HCT116 (cell line): ENCODE data around the gene ZFYVE1. TPM values are rescaled to one million over a fixed set of nuclear protein-coding genes. Genes with fewer than 3 reads are reported as not detected.

Experiments used
- ATAC-seq: fragments of 200-7000 bp; cut with Tn5 transposase; 2 replicates; pipeline ENCODE4 v1.9.1; 2020; ENCODE audit warnings: mild to moderate bottlenecking, moderate library complexity
- BruUV-seq: library from RNA; stranded (reverse); fragments of 400-500 nt; replicated peaks from 2 replicates; lab custom pipeline; 2021; lab: Mats Ljungman, UMichigan
- CTCF ChIA-PET: fragments of 300-600 bp; sonication (Branson Sonifier 250); formaldehyde crosslinking; loops from one replicate; lab custom pipeline; 2021; ENCODE audit warnings: antibody characterized with exemption; lab: Charles Lee
- POLR2A ChIA-PET: fragments of 300-600, 350-600 bp; sonication (Branson Sonifier 250); formaldehyde crosslinking; loops from one replicate; lab custom pipeline; 2021; ENCODE audit warnings: antibody characterized with exemption; lab: Charles Lee
- RAD21 ChIA-PET, 2 experiments: fragments of 300-600 bp; sonication (Branson Sonifier 250); formaldehyde crosslinking; loops; one replicate each; lab custom pipeline; 2023; ENCODE audit warnings: low total read pairs in 2 of 2; ENCODE audit not compliant: uncharacterized antibody in 2 of 2, unreplicated experiment in 2 of 2, low non-redundant PET in 1 of 2; lab: Charles Lee
- DNase-seq: peaks from one replicate; pipeline ENCODE4 v3.0.0-alpha.2; 2010; ENCODE audit warnings: low read depth, low spot score
- H2AFZ ChIP-seq: fragments of 200-600 bp; shearing (Covaris generic), sonication (generic); 2 replicates; pipeline ENCODE4 v1.6.1; 2017; ENCODE audit warnings: low read depth, mixed run types, mixed read lengths, antibody characterized with exemption, low read length; ENCODE audit not compliant: poor library complexity, severe bottlenecking
- H3K27ac ChIP-seq: 2 replicates; pipeline ENCODE4 v1.5.1; 2012; ENCODE audit warnings: low read depth, low read length
- H3K27me3 ChIP-seq: fragments of 200-600 bp; sonication (generic); 2 replicates; pipeline ENCODE4 v1.6.1; 2016; ENCODE audit warnings: mixed run types, low read length, mixed read lengths; ENCODE audit not compliant: insufficient read depth
- H3K36me3 ChIP-seq, 2 experiments: fragments of 200-500 bp in 1 of 2; fragments of 200-600 bp in 1 of 2; sonication (Bioruptor generic) in 1 of 2; sonication (generic) in 1 of 2; 2 replicates each; pipeline versions ENCODE4 v1.5.1 to v1.6.1; 2014 to 2016; ENCODE audit warnings: low read length in 2 of 2, inconsistent platforms in 1 of 2, mixed read lengths in 1 of 2, mixed run types in 1 of 2; ENCODE audit not compliant: insufficient read depth in 2 of 2, control insufficient read depth in 1 of 2
- H3K4me1 ChIP-seq, 2 experiments: fragments of 200-600 bp in 1 of 2; sonication (generic) in 1 of 2; 2 replicates each; pipeline versions ENCODE4 v1.5.1 to v1.6.1; 2012 to 2017; ENCODE audit warnings: low read length in 2 of 2, inconsistent platforms in 1 of 2, mild to moderate bottlenecking in 1 of 2, mixed read lengths in 1 of 2, mixed run types in 1 of 2, moderate library complexity in 1 of 2; ENCODE audit not compliant: insufficient read depth in 2 of 2, control insufficient read depth in 1 of 2
- H3K4me2 ChIP-seq: fragments of 200-600 bp; sonication (generic); 2 replicates; pipeline ENCODE4 v1.6.1; 2017; ENCODE audit warnings: mixed run types, low read length, mixed read lengths
- H3K4me3 ChIP-seq, 2 experiments: fragments of 200-600 bp in 1 of 2; sonication (generic) in 1 of 2; replicated peaks in 1 of 2; 2 replicates each; pipeline ENCODE4 v1.5.1; 2011 to 2016; ENCODE audit warnings: low read length in 2 of 2, control low read depth in 1 of 2, low read depth in 1 of 2, mild to moderate bottlenecking in 1 of 2, mixed read lengths in 1 of 2, mixed run types in 1 of 2
- H3K79me2 ChIP-seq: fragments of 200-600 bp; sonication (generic); 2 replicates; pipeline ENCODE4 v1.6.1; 2017; ENCODE audit warnings: mild to moderate bottlenecking, mixed run types, low read length, moderate library complexity, mixed read lengths; ENCODE audit not compliant: insufficient read depth
- H3K9ac ChIP-seq: fragments of 200-600 bp; sonication (generic); 2 replicates; pipeline ENCODE4 v1.6.1; 2016; ENCODE audit warnings: low read length, mixed read lengths
- H3K9me2 ChIP-seq: fragments of 200-600 bp; sonication (generic), shearing (Covaris generic); 2 replicates; pipeline ENCODE4 v1.6.1; 2017; ENCODE audit warnings: mixed run types, mild to moderate bottlenecking, moderate library complexity; ENCODE audit not compliant: insufficient read depth
- H3K9me3 ChIP-seq, 2 experiments: fragments of 200-500 bp in 1 of 2; fragments of 200-600 bp in 1 of 2; sonication (Bioruptor generic) in 1 of 2; sonication (generic) in 1 of 2; 2 replicates each; pipeline ENCODE4 v1.6.1; 2014 to 2017; ENCODE audit warnings: low read length in 2 of 2, mixed read lengths in 2 of 2, inconsistent platforms in 1 of 2, low read depth in 1 of 2, mild to moderate bottlenecking in 1 of 2, mixed run types in 1 of 2, moderate library complexity in 1 of 2; ENCODE audit not compliant: control insufficient read depth in 1 of 2, insufficient read depth in 1 of 2
- H4K20me1 ChIP-seq: fragments of 200-600 bp; sonication (generic), shearing (Covaris generic); 2 replicates; pipeline ENCODE4 v1.6.1; 2017; ENCODE audit warnings: mixed run types, mild to moderate bottlenecking, moderate library complexity; ENCODE audit not compliant: insufficient read depth
- ATF3 ChIP-seq: IDR thresholded peaks from 2 replicates; pipeline ENCODE4 v1.6.1; 2012
- CEBPB ChIP-seq: IDR thresholded peaks from 2 replicates; pipeline ENCODE4 v1.6.1; 2012; ENCODE audit warnings: low read depth
- EZH2 ChIP-seq: fragments of 200-600 bp; sonication (generic); IDR thresholded peaks from 2 replicates; pipeline ENCODE4 v1.6.1; 2017; ENCODE audit warnings: antibody characterized with exemption, mixed run types
- FOSL1 ChIP-seq: IDR thresholded peaks from 2 replicates; pipeline ENCODE4 v1.6.1; 2012; ENCODE audit warnings: low read depth
- SP1 ChIP-seq: IDR thresholded peaks from 2 replicates; pipeline ENCODE4 v1.6.1; 2012; ENCODE audit warnings: low read depth
- SRF ChIP-seq: IDR thresholded peaks from 2 replicates; pipeline ENCODE4 v1.6.1; 2012; ENCODE audit warnings: low read depth
- YY1 ChIP-seq: IDR thresholded peaks from 2 replicates; pipeline ENCODE4 v1.6.1; 2011; ENCODE audit warnings: low read length, low read depth, moderate library complexity, mild to moderate bottlenecking; ENCODE audit not compliant: insufficient replicate concordance; ENCODE audit errors: extremely low read depth
- ZNF274 ChIP-seq: fragments of 200-500 bp; sonication (Bioruptor generic); IDR thresholded peaks from 2 replicates; pipeline ENCODE4 v1.6.1; 2014; ENCODE audit warnings: mild to moderate bottlenecking, low read depth, low read length, inconsistent platforms
- intact Hi-C: fragments of 100-400 bp; cut with micrococcal nuclease; formaldehyde crosslinking; loops from 2 replicates; pipeline ENCODE4 v1.10.0; 2022
- total RNA-seq: library from RNA; stranded (reverse); gene quantifications from one replicate; pipeline ENCODE4 v1.2.1, GENCODE V29; 2021; ENCODE audit not compliant: unreplicated experiment
- TF ChIP-seq, protein P1 (sequence below), 3 experiments: fragments of 200-600 bp in 1 of 3; sonication (generic) in 1 of 3; IDR thresholded peaks in 2 of 3; conservative IDR thresholded peaks in 1 of 3; 2 replicates each; pipeline ENCODE4 v1.5.1; 2012 to 2017; ENCODE audit warnings: low read depth in 2 of 3, low read length in 2 of 3, antibody characterized with exemption in 1 of 3, borderline replicate concordance in 1 of 3, control low read depth in 1 of 3, mild to moderate bottlenecking in 1 of 3, mixed read lengths in 1 of 3, mixed run types in 1 of 3, moderate library complexity in 1 of 3; ENCODE audit not compliant: insufficient read depth in 1 of 3
- TF ChIP-seq, protein P2 (sequence below): IDR thresholded peaks from 2 replicates; pipeline ENCODE4 v1.6.1; 2011; ENCODE audit warnings: mild to moderate bottlenecking, low read length, moderate library complexity; ENCODE audit not compliant: insufficient replicate concordance; ENCODE audit errors: extremely low read depth
- TF ChIP-seq, protein P3 (sequence below): IDR thresholded peaks from 2 replicates; pipeline ENCODE4 v1.6.1; 2012

ZFYVE1 gene
- total RNA-seq, 1 experiment from 2014 or later = 7.7 TPM

- no TSS peak for BruUV-seq
- H3K79me2 ChIP-seq = no peaks in the 10 kb centered on the region
- ChIA-PET CTCF (interaction anchor here (0.7 to 1.3 kb wide), 2 partner anchors 74 to 422 kb away, joined by 3 to 6 read pairs; no protein-coding TSS in a partner anchor), RAD21 (no interaction called here), POLR2A (interaction anchor here (1.1 kb wide), 1 partner anchor 9 kb away, joined by 6 read pairs; the partner anchor contains the start of gene RBM25)
- no peaks in the 10 kb centered on the region for H3K27me3 ChIP-seq
- intact Hi-C loops = no loop called here
- no peaks in the 10 kb centered on the region for H3K4me1 ChIP-seq
- no peaks in the 10 kb centered on the region for H4K20me1 ChIP-seq
- H2AFZ ChIP-seq = no peak overlapping the region
- no peaks in the 10 kb centered on the region for H3K9me3 ChIP-seq
- no peaks in the 10 kb centered on the region for H3K36me3 ChIP-seq
- no peak for ATAC-seq
- DNase-seq = no peak
- H3K4me3 ChIP-seq = no peak overlapping the region
- H3K4me2 ChIP-seq = no peak overlapping the region
- no peak overlapping the region for H3K9ac ChIP-seq
- TF ChIP-seq ZNF274 = no peak
- TF ChIP-seq SRF = no peak
- TF ChIP-seq YY1 = no peak
- no peak for TF ChIP-seq FOSL1
- TF ChIP-seq, protein P1, sequence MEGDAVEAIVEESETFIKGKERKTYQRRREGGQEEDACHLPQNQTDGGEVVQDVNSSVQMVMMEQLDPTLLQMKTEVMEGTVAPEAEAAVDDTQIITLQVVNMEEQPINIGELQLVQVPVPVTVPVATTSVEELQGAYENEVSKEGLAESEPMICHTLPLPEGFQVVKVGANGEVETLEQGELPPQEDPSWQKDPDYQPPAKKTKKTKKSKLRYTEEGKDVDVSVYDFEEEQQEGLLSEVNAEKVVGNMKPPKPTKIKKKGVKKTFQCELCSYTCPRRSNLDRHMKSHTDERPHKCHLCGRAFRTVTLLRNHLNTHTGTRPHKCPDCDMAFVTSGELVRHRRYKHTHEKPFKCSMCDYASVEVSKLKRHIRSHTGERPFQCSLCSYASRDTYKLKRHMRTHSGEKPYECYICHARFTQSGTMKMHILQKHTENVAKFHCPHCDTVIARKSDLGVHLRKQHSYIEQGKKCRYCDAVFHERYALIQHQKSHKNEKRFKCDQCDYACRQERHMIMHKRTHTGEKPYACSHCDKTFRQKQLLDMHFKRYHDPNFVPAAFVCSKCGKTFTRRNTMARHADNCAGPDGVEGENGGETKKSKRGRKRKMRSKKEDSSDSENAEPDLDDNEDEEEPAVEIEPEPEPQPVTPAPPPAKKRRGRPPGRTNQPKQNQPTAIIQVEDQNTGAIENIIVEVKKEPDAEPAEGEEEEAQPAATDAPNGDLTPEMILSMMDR (IDR thresholded peaks at IDR 0.05 in 2 of 3, conservative IDR thresholded peaks at IDR 0.05 in 1 of 3; ENCODE audit: borderline replicate concordance in 1 of 3, insufficient read depth in 1 of 3, low read depth in 2 of 3, low read length in 2 of 3) = no peak
- no peak overlapping the region for H3K27ac ChIP-seq
- no peaks in the 10 kb centered on the region for H3K9me2 ChIP-seq
Observed at GRCh38 chr14:73049428-73049827, 22.5 kb upstream of the ZFYVE1 start.

DNA sequence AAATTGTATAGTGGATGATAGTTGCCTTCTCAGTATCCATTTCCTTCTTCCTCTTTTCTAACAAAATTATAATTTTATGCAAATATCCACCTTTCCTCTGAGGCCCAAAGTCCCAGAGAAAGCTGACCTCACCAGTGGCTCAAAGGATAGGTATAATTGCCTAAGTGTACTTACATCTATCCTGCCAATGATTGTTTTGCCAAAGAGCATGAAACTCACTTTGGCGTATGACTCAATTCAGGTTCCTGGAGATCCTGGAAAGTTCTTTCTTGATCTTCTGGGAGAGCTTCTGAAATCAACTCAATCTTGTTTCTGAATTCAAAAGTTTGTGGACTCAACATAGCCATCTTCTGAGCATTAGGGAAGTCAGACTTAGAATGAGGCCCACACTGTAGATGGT, 20.9 kb upstream of the ZFYVE1 start:
- ATAC-seq = no peak
- Histone ChIP-seq H3K79me2 (no peaks in the 10 kb centered on the region), H3K4me3 (no peak overlapping the region), H3K4me2 (no peak overlapping the region), H3K27ac (no peak overlapping the region), H3K4me1 (no peaks in the 10 kb centered on the region), H3K36me3 (no peaks in the 10 kb centered on the region), H3K9ac (no peak overlapping the region), H2AFZ (peak overlapping the region; percentile 45), H3K9me3 (no peaks in the 10 kb centered on the region), H3K27me3 (no peaks in the 10 kb centered on the region), H4K20me1 (no peaks in the 10 kb centered on the region), H3K9me2 (no peaks in the 10 kb centered on the region)
- ChIA-PET POLR2A (no interaction called here), CTCF (no interaction called here), RAD21 (no interaction called here)
- no peak for DNase-seq
- intact Hi-C loops = no loop called here
- BruUV-seq = no TSS peak
- TF ChIP-seq SP1 (no peak), EZH2 (no peak), ZNF274 (no peak), ATF3 (no peak), CEBPB (no peak)
- TF ChIP-seq, protein P2, sequence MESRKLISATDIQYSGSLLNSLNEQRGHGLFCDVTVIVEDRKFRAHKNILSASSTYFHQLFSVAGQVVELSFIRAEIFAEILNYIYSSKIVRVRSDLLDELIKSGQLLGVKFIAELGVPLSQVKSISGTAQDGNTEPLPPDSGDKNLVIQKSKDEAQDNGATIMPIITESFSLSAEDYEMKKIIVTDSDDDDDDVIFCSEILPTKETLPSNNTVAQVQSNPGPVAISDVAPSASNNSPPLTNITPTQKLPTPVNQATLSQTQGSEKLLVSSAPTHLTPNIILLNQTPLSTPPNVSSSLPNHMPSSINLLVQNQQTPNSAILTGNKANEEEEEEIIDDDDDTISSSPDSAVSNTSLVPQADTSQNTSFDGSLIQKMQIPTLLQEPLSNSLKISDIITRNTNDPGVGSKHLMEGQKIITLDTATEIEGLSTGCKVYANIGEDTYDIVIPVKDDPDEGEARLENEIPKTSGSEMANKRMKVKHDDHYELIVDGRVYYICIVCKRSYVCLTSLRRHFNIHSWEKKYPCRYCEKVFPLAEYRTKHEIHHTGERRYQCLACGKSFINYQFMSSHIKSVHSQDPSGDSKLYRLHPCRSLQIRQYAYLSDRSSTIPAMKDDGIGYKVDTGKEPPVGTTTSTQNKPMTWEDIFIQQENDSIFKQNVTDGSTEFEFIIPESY = no peak
- TF ChIP-seq, protein P3, sequence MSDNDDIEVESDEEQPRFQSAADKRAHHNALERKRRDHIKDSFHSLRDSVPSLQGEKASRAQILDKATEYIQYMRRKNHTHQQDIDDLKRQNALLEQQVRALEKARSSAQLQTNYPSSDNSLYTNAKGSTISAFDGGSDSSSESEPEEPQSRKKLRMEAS = no peak
- TF ChIP-seq, protein P1 (IDR thresholded peaks at IDR 0.05 in 2 of 3, conservative IDR thresholded peaks at IDR 0.05 in 1 of 3; ENCODE audit: borderline replicate concordance in 1 of 3, insufficient read depth in 1 of 3, low read depth in 2 of 3, low read length in 2 of 3) = no peak
